ENCODE measurements around the gene RHBDF2. TPM values are rescaled to one million over a fixed set of nuclear protein-coding genes. Genes with fewer than 3 reads are reported as not detected.

RHBDF2 gene
- total RNA-seq, 1 donor from 2014 or later = 17.5 TPM

DNA sequence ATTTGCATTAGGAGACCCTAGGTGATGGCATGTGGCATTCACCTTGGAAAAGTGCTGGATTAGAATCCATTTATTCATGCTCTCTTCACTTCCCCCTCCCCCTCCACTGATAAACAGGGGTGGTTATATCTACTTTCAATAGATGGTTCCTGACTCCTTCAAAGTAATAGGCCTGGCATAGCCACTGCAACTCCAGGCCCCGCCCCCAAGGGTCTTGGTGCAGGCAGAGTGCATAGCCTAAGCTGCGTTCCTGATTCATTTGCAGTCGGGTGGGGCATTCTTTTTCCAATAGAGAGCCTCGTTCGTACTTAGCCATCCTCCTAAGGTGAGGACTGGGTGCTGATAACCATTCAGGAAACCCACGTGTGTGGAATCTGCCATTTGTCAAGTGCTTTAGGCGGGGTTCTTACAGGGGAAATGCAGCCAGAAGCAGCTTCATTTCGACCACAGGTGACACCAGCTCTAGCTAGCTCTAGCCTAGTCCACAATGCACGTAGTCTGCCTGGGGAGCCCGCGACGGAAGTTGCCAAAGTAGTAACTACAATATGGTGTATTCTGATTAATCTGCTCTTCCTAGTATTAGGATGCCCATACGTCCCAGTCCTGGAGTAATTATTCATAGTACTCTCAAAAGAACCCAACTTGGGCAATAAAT, 59.4 kb downstream of the RHBDF2 start:
- TF ChIP-seq, protein P1, sequence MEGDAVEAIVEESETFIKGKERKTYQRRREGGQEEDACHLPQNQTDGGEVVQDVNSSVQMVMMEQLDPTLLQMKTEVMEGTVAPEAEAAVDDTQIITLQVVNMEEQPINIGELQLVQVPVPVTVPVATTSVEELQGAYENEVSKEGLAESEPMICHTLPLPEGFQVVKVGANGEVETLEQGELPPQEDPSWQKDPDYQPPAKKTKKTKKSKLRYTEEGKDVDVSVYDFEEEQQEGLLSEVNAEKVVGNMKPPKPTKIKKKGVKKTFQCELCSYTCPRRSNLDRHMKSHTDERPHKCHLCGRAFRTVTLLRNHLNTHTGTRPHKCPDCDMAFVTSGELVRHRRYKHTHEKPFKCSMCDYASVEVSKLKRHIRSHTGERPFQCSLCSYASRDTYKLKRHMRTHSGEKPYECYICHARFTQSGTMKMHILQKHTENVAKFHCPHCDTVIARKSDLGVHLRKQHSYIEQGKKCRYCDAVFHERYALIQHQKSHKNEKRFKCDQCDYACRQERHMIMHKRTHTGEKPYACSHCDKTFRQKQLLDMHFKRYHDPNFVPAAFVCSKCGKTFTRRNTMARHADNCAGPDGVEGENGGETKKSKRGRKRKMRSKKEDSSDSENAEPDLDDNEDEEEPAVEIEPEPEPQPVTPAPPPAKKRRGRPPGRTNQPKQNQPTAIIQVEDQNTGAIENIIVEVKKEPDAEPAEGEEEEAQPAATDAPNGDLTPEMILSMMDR (IDR thresholded peaks at IDR 0.05) = no peak
- Mint-ChIP-seq H3K9me3 (ENCODE audit: unreplicated experiment) (no peaks in the 10 kb centered on the region), H3K27ac (ENCODE audit: unreplicated experiment) (no peak overlapping the region), H3K27me3 (ENCODE audit: unreplicated experiment) (no peaks in the 10 kb centered on the region), H3K4me1 (ENCODE audit: unreplicated experiment) (peaks cover 48% of the 10 kb centered on the region), H3K36me3 (ENCODE audit: unreplicated experiment) (peaks cover 4% of the 10 kb centered on the region), H3K4me3 (ENCODE audit: unreplicated experiment) (no peak overlapping the region)
- no peak for DNase-seq (ENCODE audit: extremely low spot score, unreplicated experiment)

DNA sequence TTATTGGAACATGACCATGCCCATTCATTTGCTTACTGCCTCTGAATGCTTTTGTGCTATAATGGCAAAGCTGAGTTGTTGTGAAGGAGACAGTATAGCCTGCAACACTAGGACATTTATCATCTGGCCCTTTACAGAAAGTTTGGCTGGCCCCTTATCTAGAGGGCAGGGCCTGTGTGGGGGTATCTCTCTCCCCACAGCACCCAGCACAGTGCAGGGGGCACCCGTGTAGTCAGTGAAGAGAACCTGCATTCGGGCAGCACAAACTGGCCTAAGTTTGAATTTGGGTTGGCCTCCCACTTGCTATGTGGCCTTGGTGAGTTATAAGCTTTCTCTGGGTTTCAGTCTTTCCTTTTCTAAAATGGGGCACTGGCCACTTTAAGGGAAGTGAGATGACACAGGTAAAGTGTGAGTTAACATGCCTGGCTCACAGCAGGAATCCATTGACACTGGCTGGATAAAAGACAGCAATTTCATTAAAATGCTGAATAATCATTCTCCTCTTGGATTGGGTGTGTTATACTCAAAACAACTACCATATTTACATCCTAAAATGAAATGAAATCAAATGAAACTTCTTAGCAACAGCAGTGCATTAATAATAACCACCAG, 60.4 kb downstream of the RHBDF2 start:
- no peak for DNase-seq (ENCODE audit: extremely low spot score, unreplicated experiment)
- Mint-ChIP-seq H3K36me3 (ENCODE audit: unreplicated experiment) (peaks cover 4% of the 10 kb centered on the region), H3K27ac (ENCODE audit: unreplicated experiment) (no peak overlapping the region), H3K27me3 (ENCODE audit: unreplicated experiment) (no peaks in the 10 kb centered on the region), H3K9me3 (ENCODE audit: unreplicated experiment) (no peaks in the 10 kb centered on the region), H3K4me1 (ENCODE audit: unreplicated experiment) (peaks cover 39% of the 10 kb centered on the region), H3K4me3 (ENCODE audit: unreplicated experiment) (no peak overlapping the region)
- TF ChIP-seq, protein P1 (IDR thresholded peaks at IDR 0.05) = no peak

DNA sequence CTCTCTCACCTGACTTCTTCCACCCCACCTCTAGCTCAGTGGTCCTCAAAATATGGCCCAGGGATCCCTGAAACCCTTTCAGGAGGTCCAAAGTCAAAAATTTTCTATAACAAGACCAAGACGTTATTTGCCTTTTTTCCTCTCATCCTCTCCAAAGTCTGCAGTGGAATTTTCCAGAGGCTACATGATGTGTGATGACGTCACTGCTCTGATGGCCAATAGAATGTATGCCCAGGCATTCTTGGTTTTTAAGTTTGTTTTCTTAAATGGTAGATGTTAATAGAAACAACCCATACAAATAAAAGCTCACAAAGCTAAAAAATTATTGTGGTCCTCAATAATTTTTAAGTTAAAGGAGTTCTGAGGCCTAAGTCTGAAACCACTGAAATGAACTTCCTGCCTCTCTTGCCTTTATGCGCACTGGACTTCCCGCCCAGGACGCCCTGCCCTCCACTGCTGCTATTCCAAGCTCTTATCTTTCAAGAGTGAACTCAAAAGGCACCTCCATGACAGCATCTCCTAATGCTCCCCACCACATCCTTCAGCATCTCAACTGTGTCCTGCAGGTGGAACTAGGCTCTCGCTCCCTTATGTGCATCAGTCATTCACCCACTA, 61.8 kb downstream of the RHBDF2 start:
- Mint-ChIP-seq H3K9me3 (ENCODE audit: unreplicated experiment) (no peaks in the 10 kb centered on the region), H3K4me1 (ENCODE audit: unreplicated experiment) (peaks cover 26% of the 10 kb centered on the region), H3K4me3 (ENCODE audit: unreplicated experiment) (no peak overlapping the region), H3K36me3 (ENCODE audit: unreplicated experiment) (peaks cover 6% of the 10 kb centered on the region), H3K27ac (ENCODE audit: unreplicated experiment) (no peak overlapping the region), H3K27me3 (ENCODE audit: unreplicated experiment) (no peaks in the 10 kb centered on the region)
- TF ChIP-seq, protein P1 (IDR thresholded peaks at IDR 0.05) = no peak
- DNase-seq (ENCODE audit: extremely low spot score, unreplicated experiment) = no peak

DNA sequence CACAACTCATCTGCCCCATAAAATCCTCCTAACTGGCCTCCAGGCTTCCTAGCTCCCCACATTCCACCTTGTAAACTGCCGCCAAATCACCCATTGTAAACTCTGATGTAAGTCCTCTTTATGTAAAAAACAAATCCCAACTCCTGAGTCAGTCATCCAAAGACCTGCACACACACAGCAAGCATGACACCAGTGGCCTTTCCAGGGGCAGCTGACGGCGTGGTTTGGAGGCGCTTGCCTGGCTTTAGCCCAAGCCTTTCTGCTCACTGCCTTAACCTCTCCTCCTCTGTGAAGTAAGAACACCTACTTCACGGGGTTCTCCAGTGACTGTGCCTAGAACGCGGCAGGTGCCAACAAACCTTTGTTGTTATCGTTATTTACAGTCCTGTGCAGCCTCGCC, 62.3 kb downstream of the RHBDF2 start:
- H3K4me3 Mint-ChIP-seq (ENCODE audit: unreplicated experiment) = no peak overlapping the region
- H3K36me3 Mint-ChIP-seq (ENCODE audit: unreplicated experiment) = peaks cover 6% of the 10 kb centered on the region
- DNase-seq (ENCODE audit: extremely low spot score, unreplicated experiment) = no peak
- TF ChIP-seq, protein P1 (IDR thresholded peaks at IDR 0.05) = no peak
- H3K9me3 Mint-ChIP-seq (ENCODE audit: unreplicated experiment) = no peaks in the 10 kb centered on the region
- H3K27me3 Mint-ChIP-seq (ENCODE audit: unreplicated experiment) = no peaks in the 10 kb centered on the region
- H3K27ac Mint-ChIP-seq (ENCODE audit: unreplicated experiment) = no peak overlapping the region
- H3K4me1 Mint-ChIP-seq (ENCODE audit: unreplicated experiment) = peaks cover 23% of the 10 kb centered on the region
